Transverse colon (tissue), 3 donors: Measurements from ENCODE around the gene CHAC2.

ENCODE experiments used
- EP300 ChIP-seq: sonication (generic); formaldehyde crosslinking; IDR thresholded peaks from one replicate; pipeline ENCODE4 v1.6.1; 2017; ENCODE audit warnings: antibody characterized with exemption, low read depth
- POLR2A ChIP-seq: fragments of 450-650 bp; IDR thresholded peaks from one replicate; pipeline ENCODE4 v1.6.1; 2016; ENCODE audit warnings: antibody characterized with exemption, mild to moderate bottlenecking, moderate library complexity
- TF ChIP-seq, protein P1 (sequence below), 5 experiments: fragments of 200-600 bp in 3 of 5; fragments of 450-650 bp in 2 of 5; sonication (generic) in 3 of 5; IDR thresholded peaks; 1 replicate in 2 of 5; 2 replicates in 3 of 5; pipeline ENCODE4 v1.5.1; 2016 to 2017; ENCODE audit warnings: antibody characterized with exemption in 5 of 5, inconsistent platforms in 3 of 5, mild to moderate bottlenecking in 2 of 5, moderate library complexity in 1 of 5

DNA sequence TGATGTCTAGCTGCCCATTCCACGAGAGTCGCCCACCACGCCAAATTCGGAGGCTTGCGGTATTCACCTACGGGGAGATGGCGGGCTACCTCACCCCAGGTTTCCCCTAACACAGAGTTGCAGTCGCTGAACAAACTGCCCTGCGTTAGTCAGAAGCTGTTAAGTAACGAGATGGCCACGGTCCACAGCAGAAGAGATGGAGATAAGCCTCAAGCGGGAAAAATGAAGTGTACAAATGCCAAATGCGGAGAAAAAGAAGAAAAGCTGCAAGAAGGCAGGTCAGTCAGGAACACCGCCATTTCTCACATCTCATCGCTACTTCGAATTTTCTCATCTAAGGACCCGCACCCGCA, 18.7 kb downstream of the CHAC2 start:
- TF ChIP-seq, protein P1, sequence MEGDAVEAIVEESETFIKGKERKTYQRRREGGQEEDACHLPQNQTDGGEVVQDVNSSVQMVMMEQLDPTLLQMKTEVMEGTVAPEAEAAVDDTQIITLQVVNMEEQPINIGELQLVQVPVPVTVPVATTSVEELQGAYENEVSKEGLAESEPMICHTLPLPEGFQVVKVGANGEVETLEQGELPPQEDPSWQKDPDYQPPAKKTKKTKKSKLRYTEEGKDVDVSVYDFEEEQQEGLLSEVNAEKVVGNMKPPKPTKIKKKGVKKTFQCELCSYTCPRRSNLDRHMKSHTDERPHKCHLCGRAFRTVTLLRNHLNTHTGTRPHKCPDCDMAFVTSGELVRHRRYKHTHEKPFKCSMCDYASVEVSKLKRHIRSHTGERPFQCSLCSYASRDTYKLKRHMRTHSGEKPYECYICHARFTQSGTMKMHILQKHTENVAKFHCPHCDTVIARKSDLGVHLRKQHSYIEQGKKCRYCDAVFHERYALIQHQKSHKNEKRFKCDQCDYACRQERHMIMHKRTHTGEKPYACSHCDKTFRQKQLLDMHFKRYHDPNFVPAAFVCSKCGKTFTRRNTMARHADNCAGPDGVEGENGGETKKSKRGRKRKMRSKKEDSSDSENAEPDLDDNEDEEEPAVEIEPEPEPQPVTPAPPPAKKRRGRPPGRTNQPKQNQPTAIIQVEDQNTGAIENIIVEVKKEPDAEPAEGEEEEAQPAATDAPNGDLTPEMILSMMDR (IDR thresholded peaks at IDR 0.05): no peak
- TF ChIP-seq EP300 (no peak), POLR2A (no peak)
